ENCODE measurements around the gene COL15A1. TPM values are rescaled to one million over a fixed set of nuclear protein-coding genes. Genes with fewer than 3 reads are reported as not detected.

Gene COL15A1
- total RNA-seq, 1 experiment from 2014 or later, result not detected

DNA sequence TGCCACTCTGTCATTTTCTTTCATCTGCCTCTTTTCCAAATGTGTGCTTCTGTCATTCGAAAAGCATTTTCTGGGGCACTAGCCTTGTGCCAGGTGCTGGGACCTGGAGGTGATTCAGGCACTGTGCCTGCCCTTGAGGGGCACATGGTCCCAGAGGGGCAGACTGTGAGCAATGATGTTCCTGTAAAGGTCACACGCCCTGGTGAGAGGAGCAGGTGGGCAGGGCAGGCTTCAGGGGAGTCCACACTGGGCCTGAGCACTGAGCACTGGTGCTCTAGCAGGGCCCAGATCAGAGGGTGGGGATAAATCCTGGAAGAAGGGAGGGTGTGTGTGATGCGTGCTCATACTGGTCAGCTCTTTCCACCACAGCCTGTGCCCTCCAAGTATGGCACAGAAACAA, 77.8 kb downstream of the COL15A1 start:
- no peak overlapping the region for H3T11ph ChIP-seq (ENCODE audit: low read length)
- H4K5ac ChIP-seq (ENCODE audit: insufficient read length, low read depth, low read length), result no peak overlapping the region
- H3K14ac ChIP-seq (ENCODE audit: insufficient read depth, low read length), result no peak overlapping the region; the same call in 1 of the 2 replicates
- H3K4me2 ChIP-seq (ENCODE audit: insufficient read depth, insufficient read length, low read length), result no peak overlapping the region
- no peak overlapping the region for H4K8ac ChIP-seq (replicated peaks; ENCODE audit: insufficient read length, low read depth, low read length)
- no CpG with 5 or more reads among the region's 3 CpGs for WGBS (ENCODE audit: extremely low coverage, insufficient read length, low lambda C conversion rate)
- peaks cover 4 to 5% of the 10 kb centered on the region in 2 experiments; a peak in 1 of 4 replicates for H3K4me1 Mint-ChIP-seq
- no peaks in the 10 kb centered on the region for H3K79me1 ChIP-seq (ENCODE audit: insufficient read depth, low read depth, low read length, poor library complexity, severe bottlenecking)
- H3K4me3 Mint-ChIP-seq, result no peak overlapping the region
- H3K4ac ChIP-seq (ENCODE audit: low read depth, low read length), result no peak overlapping the region
- H3K9me3 Mint-ChIP-seq, result peaks cover 0 to 2% of the 10 kb centered on the region in 2 experiments; a peak in 2 of 5 replicates
- no peaks in the 10 kb centered on the region for H3K27me3 ChIP-seq (ENCODE audit: insufficient read depth, low read length)
- no peaks in the 10 kb centered on the region for H4K20me1 ChIP-seq (ENCODE audit: control insufficient read depth, insufficient read depth, insufficient read length)
- no peak overlapping the region for H2BK120ac ChIP-seq (ENCODE audit: low read depth, low read length, poor library complexity, severe bottlenecking)
- H3K9me3 ChIP-seq (ENCODE audit: control insufficient read depth, low read depth, low read length), result no peaks in the 10 kb centered on the region
- no peak overlapping the region for H3K23ac ChIP-seq (ENCODE audit: insufficient read length, low read depth, low read length)
- no peak overlapping the region for H3K9ac ChIP-seq (ENCODE audit: extremely low read depth, insufficient read length, low read length)
- H2AK5ac ChIP-seq (ENCODE audit: insufficient read length, low read length), result no peak overlapping the region
- H2BK15ac ChIP-seq (ENCODE audit: low read depth, low read length), result no peak overlapping the region
- H3K27ac ChIP-seq (ENCODE audit: insufficient read length, low read depth, low read length), result no peak overlapping the region
- H3K18ac ChIP-seq (ENCODE audit: insufficient read length, low read depth, low read length), result no peak overlapping the region
- H3K27me3 Mint-ChIP-seq (ENCODE audit: low read depth), result peaks cover 8% of the 10 kb centered on the region
- no peaks in the 10 kb centered on the region for H3K4me1 ChIP-seq (ENCODE audit: insufficient read depth, low read length)
- no peak for DNase-seq
- no peaks in the 10 kb centered on the region; a peak in 2 of 7 replicates for H3K36me3 Mint-ChIP-seq (ENCODE audit: insufficient read depth in 1 of 3, low read depth in 3 of 3)
- H3K27ac Mint-ChIP-seq, result no peak overlapping the region
- no peak overlapping the region for H2BK5ac ChIP-seq (ENCODE audit: insufficient read length, low read length)
- no peak overlapping the region for H4K91ac ChIP-seq (ENCODE audit: insufficient read length, low read depth, low read length)
- no peaks in the 10 kb centered on the region for H3K23me2 ChIP-seq (ENCODE audit: insufficient read length, low read depth, low read length, poor library complexity, severe bottlenecking)
- no peaks in the 10 kb centered on the region for H3K79me2 ChIP-seq (ENCODE audit: insufficient read depth, low read length)
- H2BK20ac ChIP-seq (ENCODE audit: low read depth, low read length, poor library complexity, severe bottlenecking), result no peak overlapping the region
- TF ChIP-seq, protein P1, sequence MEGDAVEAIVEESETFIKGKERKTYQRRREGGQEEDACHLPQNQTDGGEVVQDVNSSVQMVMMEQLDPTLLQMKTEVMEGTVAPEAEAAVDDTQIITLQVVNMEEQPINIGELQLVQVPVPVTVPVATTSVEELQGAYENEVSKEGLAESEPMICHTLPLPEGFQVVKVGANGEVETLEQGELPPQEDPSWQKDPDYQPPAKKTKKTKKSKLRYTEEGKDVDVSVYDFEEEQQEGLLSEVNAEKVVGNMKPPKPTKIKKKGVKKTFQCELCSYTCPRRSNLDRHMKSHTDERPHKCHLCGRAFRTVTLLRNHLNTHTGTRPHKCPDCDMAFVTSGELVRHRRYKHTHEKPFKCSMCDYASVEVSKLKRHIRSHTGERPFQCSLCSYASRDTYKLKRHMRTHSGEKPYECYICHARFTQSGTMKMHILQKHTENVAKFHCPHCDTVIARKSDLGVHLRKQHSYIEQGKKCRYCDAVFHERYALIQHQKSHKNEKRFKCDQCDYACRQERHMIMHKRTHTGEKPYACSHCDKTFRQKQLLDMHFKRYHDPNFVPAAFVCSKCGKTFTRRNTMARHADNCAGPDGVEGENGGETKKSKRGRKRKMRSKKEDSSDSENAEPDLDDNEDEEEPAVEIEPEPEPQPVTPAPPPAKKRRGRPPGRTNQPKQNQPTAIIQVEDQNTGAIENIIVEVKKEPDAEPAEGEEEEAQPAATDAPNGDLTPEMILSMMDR (conservative IDR thresholded peaks at IDR 0.05), result no peak
- no peak overlapping the region for H2AFZ ChIP-seq (ENCODE audit: low read length)
- H3K56ac ChIP-seq (ENCODE audit: insufficient read length, low read depth, low read length), result no peak overlapping the region
- H2BK12ac ChIP-seq (ENCODE audit: insufficient read length, low read depth, low read length), result no peak overlapping the region
